WI38 (cell line): Measurements from ENCODE around the gene DNAH6.

Source experiments
- H3K4me3 ChIP-seq: 2 replicates; pipeline ENCODE4 v1.5.1; 2011; ENCODE audit warnings: low read depth, mild to moderate bottlenecking, control low read depth, low read length
- TF ChIP-seq, protein P1 (sequence below): IDR thresholded peaks from 2 replicates; pipeline ENCODE4 v1.5.1; 2012; ENCODE audit warnings: low read depth, mild to moderate bottlenecking, control low read depth, low read length

DNAH6 gene

DNA sequence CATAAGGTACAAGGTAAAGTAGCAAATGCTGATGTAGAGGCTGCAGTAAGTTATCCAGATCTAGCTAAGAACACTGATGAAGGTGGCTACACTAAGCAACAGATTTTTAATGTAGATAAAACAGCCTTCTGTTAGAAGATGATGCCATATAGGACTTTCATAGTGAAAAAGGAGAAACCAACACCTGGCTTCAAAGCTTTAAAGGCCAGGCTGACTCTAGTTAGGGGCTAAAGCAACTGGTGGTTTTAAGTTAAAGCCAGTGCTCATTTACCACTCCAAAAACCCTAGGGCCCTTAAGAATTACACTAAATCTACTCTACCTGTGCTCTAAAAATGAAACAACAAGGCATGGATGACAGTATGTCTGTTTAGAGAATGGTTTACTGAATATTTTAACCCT, 131.0 kb downstream of the DNAH6 start:
- TF ChIP-seq, protein P1, sequence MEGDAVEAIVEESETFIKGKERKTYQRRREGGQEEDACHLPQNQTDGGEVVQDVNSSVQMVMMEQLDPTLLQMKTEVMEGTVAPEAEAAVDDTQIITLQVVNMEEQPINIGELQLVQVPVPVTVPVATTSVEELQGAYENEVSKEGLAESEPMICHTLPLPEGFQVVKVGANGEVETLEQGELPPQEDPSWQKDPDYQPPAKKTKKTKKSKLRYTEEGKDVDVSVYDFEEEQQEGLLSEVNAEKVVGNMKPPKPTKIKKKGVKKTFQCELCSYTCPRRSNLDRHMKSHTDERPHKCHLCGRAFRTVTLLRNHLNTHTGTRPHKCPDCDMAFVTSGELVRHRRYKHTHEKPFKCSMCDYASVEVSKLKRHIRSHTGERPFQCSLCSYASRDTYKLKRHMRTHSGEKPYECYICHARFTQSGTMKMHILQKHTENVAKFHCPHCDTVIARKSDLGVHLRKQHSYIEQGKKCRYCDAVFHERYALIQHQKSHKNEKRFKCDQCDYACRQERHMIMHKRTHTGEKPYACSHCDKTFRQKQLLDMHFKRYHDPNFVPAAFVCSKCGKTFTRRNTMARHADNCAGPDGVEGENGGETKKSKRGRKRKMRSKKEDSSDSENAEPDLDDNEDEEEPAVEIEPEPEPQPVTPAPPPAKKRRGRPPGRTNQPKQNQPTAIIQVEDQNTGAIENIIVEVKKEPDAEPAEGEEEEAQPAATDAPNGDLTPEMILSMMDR: no peak
- no peak overlapping the region for H3K4me3 ChIP-seq

DNA sequence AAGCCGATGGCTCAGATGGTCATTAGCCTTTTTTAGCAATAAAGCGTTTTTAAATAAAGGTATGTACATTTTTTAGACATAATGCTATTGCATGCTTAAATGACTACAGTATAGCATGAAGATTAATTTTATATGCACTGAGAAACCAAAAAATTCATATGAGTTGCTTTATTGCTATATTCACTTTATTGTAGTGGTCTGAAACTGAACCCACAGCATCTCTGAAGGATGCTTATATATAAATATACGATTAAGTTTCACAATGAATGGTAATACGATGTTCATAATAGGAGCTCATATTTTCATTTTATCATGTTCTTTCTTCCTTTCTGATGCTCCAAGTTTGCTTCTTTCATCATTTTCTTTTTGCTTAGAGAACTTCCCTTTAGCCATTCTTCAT, 132.8 kb downstream of the DNAH6 start:
- TF ChIP-seq, protein P1: no peak
- H3K4me3 ChIP-seq: no peak overlapping the region

DNA sequence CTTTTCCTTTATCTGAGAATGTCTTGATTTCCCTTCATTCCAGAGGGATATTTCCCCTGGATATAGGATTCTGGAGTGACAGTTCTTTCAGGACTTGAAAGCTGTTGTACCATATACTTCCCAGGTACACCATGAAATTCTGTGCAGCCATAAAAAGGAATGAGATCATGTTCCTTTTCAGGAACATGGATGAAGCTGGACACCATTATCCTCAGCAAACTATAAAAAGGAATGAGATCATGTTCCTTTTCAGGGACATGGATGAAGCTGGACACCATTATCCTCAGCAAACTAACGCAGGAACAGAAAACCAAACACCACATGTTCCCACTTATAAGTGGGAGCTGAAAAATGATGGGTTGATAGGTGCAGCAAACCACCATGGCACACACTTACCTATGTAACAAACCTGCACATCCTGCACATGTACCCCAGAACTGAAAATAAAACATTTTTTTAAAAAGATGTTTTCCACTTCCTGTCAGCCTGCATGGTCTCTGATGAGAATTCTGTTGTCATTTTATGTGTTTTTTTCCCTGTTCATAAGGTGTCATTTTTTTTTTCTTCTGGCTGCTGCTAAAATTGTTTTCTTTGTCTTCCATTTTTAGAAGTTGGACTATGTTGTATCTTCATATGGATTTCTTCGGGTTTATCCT, 133.3 kb downstream of the DNAH6 start:
- no peak overlapping the region for H3K4me3 ChIP-seq
- TF ChIP-seq, protein P1: no peak

DNA sequence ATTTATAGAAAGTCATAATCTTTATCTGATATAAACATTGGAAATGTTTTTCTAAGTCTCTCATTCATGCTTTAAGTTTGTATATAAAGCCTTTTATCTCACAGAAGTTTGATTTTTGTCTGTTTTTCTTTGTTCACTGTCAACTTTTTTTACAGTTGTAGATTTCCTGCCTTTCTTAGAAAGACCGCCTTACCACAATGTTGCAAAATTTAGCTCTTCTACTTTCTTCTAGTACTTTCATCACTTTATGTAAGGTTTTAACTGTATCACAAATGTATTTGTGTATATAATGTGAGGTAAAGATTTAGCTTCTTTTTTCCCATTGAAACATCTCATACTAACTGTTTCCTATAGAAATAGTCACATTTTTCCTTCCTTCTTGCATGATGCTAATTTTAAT, 136.1 kb downstream of the DNAH6 start:
- no peak overlapping the region for H3K4me3 ChIP-seq
- TF ChIP-seq, protein P1: no peak

DNA sequence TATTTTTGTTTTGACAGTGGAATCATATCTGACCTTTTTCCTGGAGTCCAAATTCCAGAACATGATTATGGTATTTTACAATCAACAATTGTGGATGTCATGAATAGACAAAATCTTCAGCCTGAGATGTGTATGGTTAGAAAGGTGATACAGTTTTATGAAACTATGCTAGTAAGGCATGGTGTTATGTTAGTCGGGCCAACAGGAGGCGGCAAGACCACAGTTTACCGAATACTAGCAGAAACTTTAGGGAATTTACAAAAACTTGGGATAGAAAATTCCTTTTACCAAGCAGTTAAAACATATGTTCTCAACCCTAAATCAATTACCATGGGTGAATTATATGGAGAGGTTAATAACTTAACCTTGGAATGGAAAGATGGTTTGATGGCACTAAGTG, 137.0 kb downstream of the DNAH6 start:
- TF ChIP-seq, protein P1: no peak
- H3K4me3 ChIP-seq: no peak overlapping the region

DNA sequence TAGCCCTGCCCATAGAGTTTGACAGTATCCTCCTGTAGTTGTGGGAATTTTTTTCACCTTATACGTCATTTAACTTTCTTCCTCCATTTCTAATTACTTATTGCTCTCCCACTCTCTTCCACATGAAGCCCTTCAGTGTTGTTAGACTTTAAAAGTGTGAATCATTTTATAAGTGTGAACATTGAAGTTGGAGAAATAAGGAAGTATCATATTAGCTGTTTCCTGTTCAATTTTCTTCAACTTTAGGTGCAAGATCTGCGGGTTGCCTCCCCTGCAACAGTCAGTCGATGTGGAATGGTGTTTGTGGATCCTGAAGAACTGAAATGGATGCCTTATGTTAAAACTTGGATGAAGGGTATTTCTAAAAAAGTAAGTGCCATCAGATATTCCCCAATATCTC, 138.1 kb downstream of the DNAH6 start:
- H3K4me3 ChIP-seq: no peak overlapping the region
- TF ChIP-seq, protein P1: no peak

DNA sequence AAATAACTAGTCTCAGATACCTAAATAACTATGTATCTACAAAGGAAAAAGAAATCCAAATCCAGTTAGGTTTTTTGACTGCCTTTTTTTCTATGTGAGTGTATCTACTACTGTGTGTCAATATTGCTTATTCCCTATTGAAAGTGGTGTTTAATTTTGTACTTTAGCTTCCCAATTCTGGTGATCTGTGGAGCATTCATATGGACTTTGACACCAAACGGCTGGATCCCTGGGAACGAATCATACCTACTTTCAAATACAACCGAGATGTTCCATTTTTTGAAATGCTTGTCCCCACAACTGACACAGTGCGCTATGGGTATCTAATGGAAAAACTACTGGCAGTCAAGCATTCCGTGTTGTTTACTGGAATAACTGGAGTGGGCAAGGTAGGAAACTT, 152.8 kb downstream of the DNAH6 start:
- TF ChIP-seq, protein P1: no peak
- H3K4me3 ChIP-seq: no peak overlapping the region
